WTC11 (cell line): ENCODE results near the gene DDX10.

ENCODE experiments used
- ATF2 ChIP-seq: sonication (generic); formaldehyde crosslinking; IDR thresholded peaks from 2 replicates; pipeline ENCODE4 v1.8.1; 2022; ENCODE audit warnings: low read depth, missing genetic modification reagents, borderline replicate concordance
- ESRRA ChIP-seq: sonication (generic); formaldehyde crosslinking; IDR thresholded peaks from 2 replicates; pipeline ENCODE4 v1.8.1; 2022; ENCODE audit warnings: mild to moderate bottlenecking, missing genetic modification reagents, borderline replicate concordance
- GABPB1 ChIP-seq: sonication (generic); formaldehyde crosslinking; IDR thresholded peaks from 2 replicates; pipeline ENCODE4 v1.8.1; 2023; ENCODE audit warnings: mild to moderate bottlenecking, missing genetic modification reagents
- JUN ChIP-seq: sonication (generic); formaldehyde crosslinking; IDR thresholded peaks from 2 replicates; pipeline ENCODE4 v1.8.0; 2023; ENCODE audit warnings: mild to moderate bottlenecking, missing genetic modification reagents
- KAT7 ChIP-seq: sonication (generic); formaldehyde crosslinking; IDR thresholded peaks from 2 replicates; pipeline ENCODE4 v1.8.1; 2023; ENCODE audit warnings: missing genetic modification reagents, mild to moderate bottlenecking, borderline replicate concordance
- MXD4 ChIP-seq: fragments of 250-450 bp; sonication (Bioruptor Pico); IDR thresholded peaks from 2 replicates; pipeline ENCODE4 v1.8.0; 2021; ENCODE audit warnings: mild to moderate bottlenecking, moderate library complexity, borderline replicate concordance
- NR2C2 ChIP-seq: sonication (generic); formaldehyde crosslinking; IDR thresholded peaks from 2 replicates; pipeline ENCODE4 v1.8.0; 2022; ENCODE audit warnings: mild to moderate bottlenecking, missing genetic modification reagents
- RELA ChIP-seq: sonication (generic); formaldehyde crosslinking; IDR thresholded peaks from 2 replicates; pipeline ENCODE4 v1.8.1; 2022; ENCODE audit warnings: missing genetic modification reagents, mild to moderate bottlenecking, borderline replicate concordance
- TCF7 ChIP-seq: sonication (generic); formaldehyde crosslinking; IDR thresholded peaks from 2 replicates; pipeline ENCODE4 v1.8.0; 2022; ENCODE audit warnings: mild to moderate bottlenecking, low read depth, missing genetic modification reagents, moderate library complexity
- ZNF232 ChIP-seq: sonication (generic); formaldehyde crosslinking; IDR thresholded peaks from 2 replicates; pipeline ENCODE4 v1.8.0; 2022; ENCODE audit warnings: mild to moderate bottlenecking, missing genetic modification reagents
- ZNF317 ChIP-seq: sonication (generic); formaldehyde crosslinking; IDR thresholded peaks from 2 replicates; pipeline ENCODE4 v1.8.1; 2023; ENCODE audit warnings: low read depth, mild to moderate bottlenecking, moderate library complexity, missing genetic modification reagents, borderline replicate concordance
- ZNF396 ChIP-seq: fragments of 250-450 bp; sonication (Bioruptor Pico); IDR thresholded peaks from 2 replicates; pipeline ENCODE4 v1.8.0; 2021; ENCODE audit warnings: mild to moderate bottlenecking, moderate library complexity, borderline replicate concordance
- TF ChIP-seq, protein P1 (sequence below): fragments of 200-600 bp; IDR thresholded peaks from 2 replicates; pipeline ENCODE4 v1.8.0; 2022; ENCODE audit warnings: antibody characterized with exemption

DNA sequence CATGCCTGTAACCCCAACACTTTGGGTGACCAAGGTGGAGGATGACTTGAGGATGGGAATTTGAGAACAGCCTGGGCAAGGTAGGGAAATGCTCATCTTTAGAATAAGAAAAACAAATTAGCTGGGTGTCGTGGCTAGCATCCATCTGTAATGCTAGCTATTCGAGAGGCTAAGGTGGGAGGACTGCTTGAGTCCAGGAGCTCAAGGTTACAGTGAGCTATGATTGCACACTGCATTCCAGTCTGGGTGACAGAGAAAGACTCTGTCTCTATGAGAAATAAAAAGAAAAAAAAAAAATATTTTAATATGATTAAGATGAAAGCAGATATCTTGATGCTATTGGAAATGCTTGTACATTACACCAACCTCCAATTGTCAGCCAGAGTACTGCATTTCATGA is 28.6 kb upstream of the DDX10 start:
- TF ChIP-seq, protein P1, sequence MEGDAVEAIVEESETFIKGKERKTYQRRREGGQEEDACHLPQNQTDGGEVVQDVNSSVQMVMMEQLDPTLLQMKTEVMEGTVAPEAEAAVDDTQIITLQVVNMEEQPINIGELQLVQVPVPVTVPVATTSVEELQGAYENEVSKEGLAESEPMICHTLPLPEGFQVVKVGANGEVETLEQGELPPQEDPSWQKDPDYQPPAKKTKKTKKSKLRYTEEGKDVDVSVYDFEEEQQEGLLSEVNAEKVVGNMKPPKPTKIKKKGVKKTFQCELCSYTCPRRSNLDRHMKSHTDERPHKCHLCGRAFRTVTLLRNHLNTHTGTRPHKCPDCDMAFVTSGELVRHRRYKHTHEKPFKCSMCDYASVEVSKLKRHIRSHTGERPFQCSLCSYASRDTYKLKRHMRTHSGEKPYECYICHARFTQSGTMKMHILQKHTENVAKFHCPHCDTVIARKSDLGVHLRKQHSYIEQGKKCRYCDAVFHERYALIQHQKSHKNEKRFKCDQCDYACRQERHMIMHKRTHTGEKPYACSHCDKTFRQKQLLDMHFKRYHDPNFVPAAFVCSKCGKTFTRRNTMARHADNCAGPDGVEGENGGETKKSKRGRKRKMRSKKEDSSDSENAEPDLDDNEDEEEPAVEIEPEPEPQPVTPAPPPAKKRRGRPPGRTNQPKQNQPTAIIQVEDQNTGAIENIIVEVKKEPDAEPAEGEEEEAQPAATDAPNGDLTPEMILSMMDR, result no peak
- no peak for TF ChIP-seq NR2C2 (CRISPR knock-in tag)
- no peak for TF ChIP-seq GABPB1 (CRISPR knock-in tag)
- no peak for TF ChIP-seq ZNF317
- no peak for TF ChIP-seq MXD4
- no peak for TF ChIP-seq ESRRA (CRISPR knock-in tag)
- no peak for TF ChIP-seq KAT7 (CRISPR knock-in tag)
- no peak for TF ChIP-seq ZNF396 (CRISPR knock-in tag)
- TF ChIP-seq TCF7 (CRISPR knock-in tag), result no peak
- no peak for TF ChIP-seq ZNF232 (CRISPR knock-in tag)
- no peak for TF ChIP-seq JUN
- no peak for TF ChIP-seq RELA (CRISPR knock-in tag)
- no peak for TF ChIP-seq ATF2
